Breast epithelium (tissue), 4 donors: Measurements from ENCODE around the gene CDH5. TPM values are rescaled to one million over a fixed set of nuclear protein-coding genes. Genes with fewer than 3 reads are reported as not detected.

Experiments used
- DNase-seq, 2 donors: peaks; one replicate each; pipeline ENCODE4 v3.0.0-alpha.2; 2019; ENCODE audit warnings: low spot score in 2 of 2
- H3K27ac ChIP-seq, 2 donors: fragments of 200-600 bp; sonication (generic) in 1 of 2; one replicate each; pipeline ENCODE4 v1.5.1; 2016 to 2019; ENCODE audit warnings: mild to moderate bottlenecking in 1 of 2
- H3K27me3 ChIP-seq, 2 donors: fragments of 200-600 bp; sonication (generic) in 1 of 2; one replicate each; pipeline versions ENCODE4 v1.5.1 to v1.6.0; 2017 to 2019; ENCODE audit warnings: control low read depth in 1 of 2, mild to moderate bottlenecking in 1 of 2
- H3K36me3 ChIP-seq: fragments of 200-600 bp; one replicate; pipeline ENCODE4 v1.5.1; 2019
- H3K4me1 ChIP-seq, 2 donors: fragments of 200-600 bp; sonication (generic); one replicate each; pipeline ENCODE4 v1.5.1; 2016 to 2019; ENCODE audit warnings: control low read depth in 1 of 2
- H3K4me3 ChIP-seq, 3 donors: fragments of 200-600 bp; sonication (generic); 1 replicate in 2 of 3; 2 replicates in 1 of 3; pipeline ENCODE4 v1.5.1; 2016 to 2019; ENCODE audit warnings: mild to moderate bottlenecking in 3 of 3, moderate library complexity in 2 of 3
- H3K9me3 ChIP-seq, 2 donors: fragments of 200-600 bp; sonication (generic) in 1 of 2; one replicate each; pipeline ENCODE4 v1.5.1; 2016 to 2019; ENCODE audit warnings: control low read depth in 1 of 2
- CTCF ChIP-seq, 3 donors: fragments of 450-650 bp; IDR thresholded peaks; one replicate each; pipeline ENCODE4 v1.5.1; 2016 to 2017; ENCODE audit warnings: antibody characterized with exemption in 3 of 3, mild to moderate bottlenecking in 3 of 3, moderate library complexity in 3 of 3
- POLR2A ChIP-seq: fragments of 450-650 bp; IDR thresholded peaks from one replicate; pipeline ENCODE4 v1.6.1; 2016; ENCODE audit warnings: antibody characterized with exemption, mild to moderate bottlenecking, moderate library complexity
- POLR2AphosphoS5 ChIP-seq, 3 donors: sonication (generic); formaldehyde crosslinking; IDR thresholded peaks; one replicate each; pipeline ENCODE4 v1.6.1; 2017; ENCODE audit warnings: antibody characterized with exemption in 3 of 3
- intact Hi-C: fragments of 100-400 bp; cut with DNase I; formaldehyde crosslinking; loops from one replicate; pipeline ENCODE4 v1.15.1; 2023; ENCODE audit warnings: low total_unique reads
- total RNA-seq, 3 donors: library from RNA; depleted of rRNA; stranded (reverse); fragments of >200 nt; gene quantifications; one replicate each; pipeline ENCODE4 v1.1.0, GENCODE V29; 2016

CDH5 gene
- total RNA-seq, 3 donors from 2014 or later = 19.2 to 52.8 (median 45.1) TPM

- no peak for DNase-seq
- H3K4me3 ChIP-seq = no peak overlapping the region
- no peaks in the 10 kb centered on the region for H3K27me3 ChIP-seq
- H3K36me3 ChIP-seq = no peaks in the 10 kb centered on the region
- no peaks in the 10 kb centered on the region for H3K9me3 ChIP-seq
- TF ChIP-seq CTCF (IDR thresholded peaks at IDR 0.05) (no peak), POLR2A (no peak), POLR2AphosphoS5 (IDR thresholded peaks at IDR 0.05) (no peak)
- no peaks in the 10 kb centered on the region for H3K4me1 ChIP-seq
- no peak overlapping the region for H3K27ac ChIP-seq
- intact Hi-C loops = no loop called here
Measured at GRCh38 chr16:66388350-66389139, 22.1 kb downstream of the CDH5 start.

- no peak for DNase-seq
- Histone ChIP-seq H3K27me3 (no peaks in the 10 kb centered on the region), H3K36me3 (no peaks in the 10 kb centered on the region), H3K9me3 (no peaks in the 10 kb centered on the region), H3K4me3 (no peak overlapping the region), H3K27ac (no peak overlapping the region), H3K4me1 (no peaks in the 10 kb centered on the region)
- intact Hi-C loops = no loop called here
- TF ChIP-seq POLR2AphosphoS5 (IDR thresholded peaks at IDR 0.05) (no peak), POLR2A (no peak), CTCF (IDR thresholded peaks at IDR 0.05) (no peak)
Measured at GRCh38 chr16:66389256-66390176, 23.0 kb downstream of the CDH5 start.

GRCh38 chr16:66390346-66391108, 24.0 kb downstream of the CDH5 start:
- H3K36me3 ChIP-seq = no peaks in the 10 kb centered on the region
- H3K27me3 ChIP-seq = no peaks in the 10 kb centered on the region
- H3K27ac ChIP-seq = no peak overlapping the region
- TF ChIP-seq POLR2A (no peak), POLR2AphosphoS5 (IDR thresholded peaks at IDR 0.05) (no peak), CTCF (IDR thresholded peaks at IDR 0.05) (no peak)
- no peaks in the 10 kb centered on the region for H3K9me3 ChIP-seq
- intact Hi-C loops = no loop called here
- no peaks in the 10 kb centered on the region for H3K4me1 ChIP-seq
- H3K4me3 ChIP-seq = no peak overlapping the region
- DNase-seq = no peak

GRCh38 chr16:66391726-66392670, 25.5 kb downstream of the CDH5 start:
- Histone ChIP-seq H3K4me1 (no peaks in the 10 kb centered on the region), H3K27ac (no peak overlapping the region), H3K9me3 (no peaks in the 10 kb centered on the region), H3K27me3 (no peaks in the 10 kb centered on the region), H3K4me3 (no peak overlapping the region), H3K36me3 (no peaks in the 10 kb centered on the region)
- no peak for DNase-seq
- TF ChIP-seq CTCF (IDR thresholded peaks at IDR 0.05) (no peak), POLR2AphosphoS5 (IDR thresholded peaks at IDR 0.05) (no peak), POLR2A (no peak)
- intact Hi-C loops = no loop called here
